Occipital lobe (tissue), 2 donors: ENCODE data around the gene ELOVL6. TPM values are rescaled to one million over a fixed set of nuclear protein-coding genes. Genes with fewer than 3 reads are reported as not detected.
A peak's percentile ranks its signal among the peaks of the same experiment; 100 is the strongest.
"Not testable (repeated sequence)": the region's sequence is repeated elsewhere in the genome, so short reads cannot be mapped to it uniquely, and the experiment has no call there.

Experiments used
- DNase-seq: peaks from one replicate; lab custom pipeline; 2025; lab: John Stamatoyannopoulos, UW
- total RNA-seq: library from RNA; depleted of rRNA; stranded (reverse); fragments of >200 nt; gene quantifications from one replicate; pipeline ENCODE4 v1.2.3, GENCODE V29; 2014

Gene ELOVL6, protein sequence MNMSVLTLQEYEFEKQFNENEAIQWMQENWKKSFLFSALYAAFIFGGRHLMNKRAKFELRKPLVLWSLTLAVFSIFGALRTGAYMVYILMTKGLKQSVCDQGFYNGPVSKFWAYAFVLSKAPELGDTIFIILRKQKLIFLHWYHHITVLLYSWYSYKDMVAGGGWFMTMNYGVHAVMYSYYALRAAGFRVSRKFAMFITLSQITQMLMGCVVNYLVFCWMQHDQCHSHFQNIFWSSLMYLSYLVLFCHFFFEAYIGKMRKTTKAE
- total RNA-seq: 39.0 TPM

DNA sequence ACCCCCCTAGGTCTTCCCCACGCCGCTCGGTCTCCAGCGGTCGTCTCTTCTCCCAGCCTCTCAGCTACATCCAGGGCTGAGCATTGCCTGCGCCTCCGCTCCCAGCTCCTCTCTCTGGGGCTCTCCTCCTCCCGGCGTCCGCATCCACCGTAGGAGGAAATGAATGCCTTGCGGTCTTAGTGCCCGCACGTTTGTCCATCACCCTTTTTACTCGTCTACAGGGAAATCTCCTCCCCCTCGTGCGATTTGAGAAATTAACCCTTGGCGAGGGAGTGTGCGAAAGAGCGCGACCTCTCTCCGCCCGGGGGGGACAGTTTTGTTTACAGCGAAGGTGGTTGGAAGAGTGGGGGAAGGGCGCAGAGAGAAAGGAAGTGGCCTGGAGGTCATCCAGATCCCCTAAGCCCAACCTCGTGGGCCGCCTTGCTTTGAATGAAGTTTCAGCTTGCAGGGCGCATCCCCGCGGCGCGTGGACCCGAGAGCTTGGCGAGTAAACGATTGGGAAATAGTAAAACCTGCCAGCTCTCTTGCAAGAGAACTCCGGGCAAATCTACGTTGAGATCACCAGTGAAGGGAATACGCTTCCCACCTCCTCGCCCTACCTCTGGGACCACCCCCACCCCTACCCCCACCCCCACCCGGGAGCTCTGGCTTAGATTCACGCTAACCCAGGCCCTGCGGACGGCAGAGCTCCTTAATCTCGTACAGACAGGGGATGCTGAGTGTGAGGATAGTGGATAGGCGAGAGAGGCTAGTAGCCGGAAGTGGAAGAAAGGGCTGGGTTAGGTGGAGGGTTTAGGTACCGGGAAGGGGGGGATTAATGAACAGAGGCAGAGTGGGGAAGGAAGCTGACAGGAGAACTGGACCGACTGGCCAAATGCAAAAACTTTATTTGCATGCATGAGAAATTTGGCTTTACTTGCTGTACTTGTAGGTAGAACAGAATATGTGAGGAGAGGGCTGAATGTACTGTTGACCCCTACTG, at the start of gene ELOVL6:
TSS of gene ELOVL6 (minus strand) at position 181 of the 982 bp plus-strand sequence. CDS start 280 bp downstream, outside the sequence.
- peak; percentile 84 for DNase-seq

DNA sequence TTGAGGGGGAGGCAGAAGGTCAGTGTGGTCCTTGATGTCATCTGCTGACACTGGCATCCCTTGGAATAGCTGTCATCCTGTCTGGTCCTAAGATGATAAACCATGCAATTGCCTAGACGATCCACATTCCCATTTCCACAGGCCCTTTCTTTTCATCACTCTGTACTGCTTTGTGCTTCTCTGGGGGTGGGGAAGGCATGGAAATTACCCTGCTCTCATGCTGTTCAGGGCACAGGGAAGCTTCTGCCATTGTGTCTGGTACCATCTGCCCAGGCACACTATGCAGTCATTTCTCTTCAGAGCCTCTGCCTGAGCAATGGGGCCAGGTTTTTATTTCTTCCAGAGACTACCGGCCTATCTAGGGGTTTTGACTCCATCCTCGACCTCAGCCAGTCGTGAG, 49.7 kb upstream of the ELOVL6 start:
- DNase-seq: no peak

DNA sequence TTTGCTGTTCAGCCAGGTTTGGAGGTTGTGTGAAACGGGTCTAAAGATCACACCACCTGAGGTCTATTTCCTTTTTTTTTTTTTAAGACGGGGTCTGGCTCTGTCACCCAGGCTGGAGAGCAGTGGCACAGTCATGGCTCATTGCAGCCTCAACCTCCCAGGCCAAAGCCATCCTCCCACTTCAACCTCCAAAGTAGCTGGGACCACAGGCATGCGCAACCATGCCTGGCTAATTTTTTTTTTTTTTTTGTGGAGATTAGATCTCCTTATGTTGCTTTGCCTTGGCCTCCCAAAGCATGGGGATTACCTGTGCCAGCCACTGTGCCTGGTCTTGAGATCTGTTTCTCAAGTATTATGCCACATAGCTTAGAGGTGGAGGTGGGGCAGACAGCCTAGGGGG, 49.2 kb upstream of the ELOVL6 start:
- DNase-seq: no peak

DNA sequence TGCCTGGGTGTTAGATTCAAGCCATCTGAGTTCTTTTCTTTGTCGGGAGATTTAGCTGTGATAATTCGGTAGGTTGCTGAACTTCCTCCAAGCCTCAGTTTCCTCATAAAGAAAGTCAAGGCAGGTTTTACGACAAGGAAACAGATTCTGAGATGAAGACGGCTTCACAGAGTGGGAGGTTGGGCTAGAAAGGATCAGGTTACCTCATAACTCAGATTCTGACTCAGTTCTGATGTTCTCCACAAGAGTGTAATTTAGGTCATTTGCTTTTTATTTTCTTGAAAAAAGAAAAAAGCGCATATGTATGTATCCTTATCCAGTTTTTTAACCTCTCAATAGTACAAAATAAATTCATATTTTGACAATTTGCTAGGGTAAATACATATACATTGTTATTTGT, 47.2 kb upstream of the ELOVL6 start:
- no peak for DNase-seq

DNA sequence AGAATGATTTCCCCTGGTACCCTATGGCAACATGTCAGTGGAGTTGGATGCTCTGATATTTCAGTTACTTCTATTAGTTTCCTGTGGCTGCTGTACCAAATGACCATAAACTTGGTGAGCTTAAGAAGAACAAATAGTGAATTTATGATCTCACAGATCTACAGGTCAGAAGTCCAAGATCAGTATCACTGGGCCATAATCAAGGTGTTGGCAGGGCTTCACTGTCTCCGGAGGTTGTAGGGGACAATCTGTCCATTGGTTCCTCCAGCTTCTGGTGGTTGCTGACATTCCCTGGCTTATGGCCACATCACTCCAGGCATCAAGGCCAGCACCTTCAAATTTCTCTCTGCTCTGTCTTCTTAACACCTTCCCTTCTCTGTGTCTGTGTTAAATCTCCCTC, 37.9 kb upstream of the ELOVL6 start:
- no peak for DNase-seq

DNA sequence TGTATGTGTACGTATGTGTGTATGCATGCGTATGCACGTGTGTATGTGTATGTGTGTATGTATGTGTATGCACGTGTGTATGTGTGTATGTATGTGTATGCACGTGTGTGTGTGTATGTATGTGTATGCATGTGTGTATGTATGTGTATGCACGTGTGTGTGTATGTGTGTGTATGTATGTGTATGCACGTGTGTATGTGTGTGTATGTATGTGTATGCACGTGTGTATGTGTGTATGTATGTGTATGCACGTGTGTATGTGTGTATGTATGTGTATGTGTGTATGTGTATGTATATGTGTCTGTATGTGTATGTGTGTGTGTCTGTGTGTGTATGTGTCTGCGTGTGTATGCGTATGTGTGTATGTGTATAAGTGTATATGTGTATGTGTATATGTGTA, 35.2 kb upstream of the ELOVL6 start:
- not testable (repeated sequence) for DNase-seq

DNA sequence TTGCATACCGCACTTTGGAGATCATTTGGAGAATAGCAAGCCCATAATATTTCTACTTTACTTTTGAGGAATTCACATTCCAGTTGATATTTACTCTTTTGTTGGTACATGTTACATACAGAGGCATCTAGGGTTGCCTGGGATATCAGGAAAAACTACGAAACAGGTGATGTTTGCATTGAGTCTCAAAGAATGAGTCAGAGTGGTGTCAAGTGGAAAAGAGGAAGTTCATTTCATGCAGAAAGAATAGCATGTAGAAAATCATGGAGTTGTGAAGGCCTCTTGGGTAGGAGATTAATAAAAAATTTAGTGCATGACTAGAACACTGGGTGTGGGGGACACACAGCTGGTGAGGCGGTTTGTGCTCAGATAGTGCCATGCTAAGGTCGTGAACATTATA, 33.5 kb upstream of the ELOVL6 start:
- no peak for DNase-seq

DNA sequence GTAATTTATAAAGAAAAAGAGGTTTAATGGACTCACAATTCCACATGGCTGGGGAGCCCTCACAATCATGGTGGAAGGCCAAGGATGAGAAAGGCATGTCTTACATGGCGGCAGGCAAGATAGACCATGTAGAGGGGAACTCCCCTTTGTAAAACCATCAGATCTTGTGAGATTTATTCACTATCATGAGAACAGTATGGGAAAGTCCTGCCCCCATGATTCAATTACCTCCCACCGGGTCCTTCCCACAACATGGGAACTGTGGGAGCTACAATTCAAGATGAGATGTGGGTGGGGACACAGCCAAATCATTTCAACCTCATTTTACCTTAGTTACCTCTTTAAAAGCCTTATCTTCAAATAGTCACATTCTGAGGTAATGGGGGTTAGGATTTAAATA, 30.9 kb upstream of the ELOVL6 start:
- DNase-seq: no peak

DNA sequence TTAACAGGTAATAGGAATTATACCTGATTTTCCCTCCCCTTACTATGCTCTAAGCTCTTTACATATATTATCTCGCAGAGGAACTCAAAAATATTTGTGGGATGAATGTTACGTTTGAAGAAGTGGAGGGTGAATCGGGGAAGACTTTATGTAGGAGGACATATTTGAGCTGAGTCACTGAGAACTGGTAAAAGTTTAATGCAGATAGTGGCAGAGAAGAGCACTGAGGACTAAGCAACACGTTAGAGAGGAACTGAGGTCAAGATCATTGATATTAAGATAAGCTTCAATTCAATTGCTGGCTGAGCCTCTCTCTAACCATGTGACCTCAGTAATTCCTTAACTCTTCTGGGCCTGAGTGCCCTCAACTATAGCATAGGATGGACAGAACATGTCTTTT, 26.4 kb upstream of the ELOVL6 start:
- DNase-seq: no peak

DNA sequence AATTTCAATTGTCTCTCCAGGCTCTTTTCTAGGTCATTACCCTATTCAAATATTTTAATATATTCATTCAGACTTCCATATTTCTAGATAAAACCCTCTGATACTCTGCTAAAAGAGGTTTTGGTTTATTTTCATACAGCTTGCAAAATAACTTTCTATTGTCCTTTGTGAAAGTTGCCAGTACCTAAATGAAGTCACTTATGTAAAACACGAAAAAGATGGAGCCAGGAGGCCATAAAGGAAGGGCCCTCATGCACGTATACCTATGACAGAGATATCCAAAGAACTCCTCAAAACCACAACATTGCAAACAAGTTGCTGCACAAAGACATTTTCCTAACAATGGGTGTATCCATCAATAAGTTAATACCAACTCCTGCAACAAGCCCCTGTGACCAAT, 25.7 kb upstream of the ELOVL6 start:
- DNase-seq: no peak

DNA sequence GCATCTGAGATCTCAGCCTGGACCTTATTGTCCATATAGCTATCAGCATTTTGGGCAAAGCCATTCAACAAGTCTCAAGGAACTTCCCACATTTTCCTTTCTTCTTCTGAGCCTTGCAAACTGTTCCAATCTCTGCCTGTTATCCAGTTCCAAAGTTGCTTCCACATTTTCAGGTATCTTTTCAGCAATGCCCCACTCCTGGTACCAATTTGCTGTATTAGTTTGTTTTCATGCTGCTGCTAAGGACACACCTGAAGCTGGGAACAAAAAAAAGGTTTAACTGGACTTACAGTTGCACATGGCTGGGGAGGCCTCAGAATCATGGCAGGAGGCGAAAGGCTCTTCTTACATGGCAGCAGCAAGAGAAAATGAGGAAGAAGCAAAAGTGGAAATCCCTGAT, 20.5 kb upstream of the ELOVL6 start:
- not testable (repeated sequence) for DNase-seq

DNA sequence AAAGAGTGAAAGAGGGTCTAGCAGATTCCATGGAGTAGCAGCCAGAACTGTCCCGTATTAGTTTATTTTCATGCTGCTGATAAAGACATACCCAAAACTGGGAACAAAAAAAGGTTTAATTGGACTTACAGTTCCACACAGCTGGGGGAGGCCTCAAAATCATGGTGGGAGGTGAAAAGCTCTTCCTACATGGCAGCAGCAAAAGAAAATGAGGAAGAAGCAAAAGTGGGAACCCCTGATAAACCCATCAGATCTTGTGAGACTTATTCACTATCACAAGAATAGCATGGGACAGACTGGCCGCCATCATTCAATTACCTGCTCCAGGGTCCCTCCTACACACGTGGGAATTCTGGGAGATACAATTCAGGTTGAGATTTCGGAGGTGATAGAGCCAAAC, 18.8 kb upstream of the ELOVL6 start:
- not testable (repeated sequence) for DNase-seq

DNA sequence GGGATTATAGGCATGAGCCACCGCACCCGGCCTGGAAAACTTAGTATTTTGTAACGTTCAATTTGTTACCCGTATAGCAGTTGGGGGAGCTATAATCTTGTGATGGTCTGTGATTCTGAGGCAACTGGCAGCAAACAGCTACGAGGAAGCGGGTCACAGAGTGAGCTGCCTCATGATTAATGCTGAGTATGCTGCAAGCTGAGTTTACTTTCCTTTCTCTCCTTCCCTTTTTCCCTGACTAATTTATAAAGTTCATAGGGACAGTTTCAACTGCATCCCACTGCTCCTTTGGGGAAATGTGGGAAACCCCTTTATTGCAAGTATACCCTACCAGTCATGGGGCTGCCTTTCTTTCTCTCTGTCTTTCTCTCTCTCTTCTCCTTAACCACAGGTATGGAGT, 17.7 kb upstream of the ELOVL6 start:
- no peak for DNase-seq

DNA sequence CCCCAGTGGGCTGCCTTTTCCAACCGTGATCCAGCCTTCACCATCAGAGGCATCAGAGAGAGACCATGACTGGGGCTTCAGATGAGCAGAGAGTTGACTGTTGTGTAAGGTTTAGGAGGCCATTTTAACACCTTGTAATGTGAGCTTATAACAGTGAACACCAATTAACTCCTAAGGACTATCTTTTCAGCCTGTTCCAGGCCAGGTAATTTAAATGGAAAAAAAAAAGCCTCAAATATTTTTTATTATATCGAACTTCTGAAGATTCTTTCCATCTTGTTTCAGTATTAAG, 13.3 kb upstream of the ELOVL6 start:
- DNase-seq: no peak

DNA sequence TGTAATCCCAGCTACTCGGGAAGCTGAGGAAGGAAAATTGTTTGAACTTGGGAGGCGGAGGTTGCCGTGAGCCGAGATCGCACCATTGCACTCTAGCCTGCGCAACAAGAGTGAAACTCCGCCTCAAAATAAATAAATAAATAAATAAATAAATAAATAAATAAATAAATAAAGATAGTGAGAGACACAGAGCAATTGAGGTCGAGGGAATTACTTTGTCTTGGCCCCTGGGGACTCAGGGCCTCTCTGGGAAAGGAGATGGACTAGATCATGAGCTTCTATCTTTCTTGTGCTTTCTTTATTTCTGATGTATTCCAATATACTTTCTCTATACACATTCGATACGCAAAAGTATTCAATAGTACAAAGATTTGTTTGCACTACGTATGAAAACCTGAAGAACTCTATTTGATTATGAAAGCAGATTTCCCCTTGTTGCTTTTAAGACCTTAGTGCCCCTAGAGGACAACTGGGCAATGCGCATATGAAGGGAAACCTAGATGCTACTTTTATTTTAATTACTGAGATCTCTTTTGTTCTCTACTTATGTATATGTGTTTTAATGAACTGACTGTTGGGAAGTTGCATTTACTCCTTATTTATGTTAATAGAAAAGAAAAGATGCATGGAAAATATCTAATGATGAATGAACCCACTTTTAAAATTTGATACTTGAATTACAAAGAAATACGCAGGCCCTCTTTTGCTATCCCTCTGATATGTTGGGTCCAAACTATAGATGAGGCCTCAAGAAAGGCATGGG, 12.8 kb upstream of the ELOVL6 start:
- peak; percentile 0 for DNase-seq

DNA sequence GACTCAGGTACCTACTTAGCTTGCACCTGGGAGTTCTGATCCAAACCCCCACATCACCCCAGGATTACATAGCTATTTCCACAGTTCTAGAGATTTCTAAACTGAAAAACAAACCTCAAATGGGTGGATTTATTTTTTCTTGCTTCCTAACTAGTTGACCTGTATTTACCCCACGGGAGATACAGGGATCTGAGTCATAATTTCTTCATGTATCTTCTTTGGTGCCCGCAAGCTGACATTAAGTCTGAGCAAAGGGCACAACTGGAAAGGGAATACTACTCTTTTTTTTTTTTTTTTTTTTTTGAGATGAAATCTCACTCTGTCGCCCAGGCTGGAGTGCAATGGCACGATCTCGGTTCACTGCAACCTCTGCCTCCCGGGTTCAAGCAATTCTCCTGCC, 10.0 kb upstream of the ELOVL6 start:
- no peak for DNase-seq

DNA sequence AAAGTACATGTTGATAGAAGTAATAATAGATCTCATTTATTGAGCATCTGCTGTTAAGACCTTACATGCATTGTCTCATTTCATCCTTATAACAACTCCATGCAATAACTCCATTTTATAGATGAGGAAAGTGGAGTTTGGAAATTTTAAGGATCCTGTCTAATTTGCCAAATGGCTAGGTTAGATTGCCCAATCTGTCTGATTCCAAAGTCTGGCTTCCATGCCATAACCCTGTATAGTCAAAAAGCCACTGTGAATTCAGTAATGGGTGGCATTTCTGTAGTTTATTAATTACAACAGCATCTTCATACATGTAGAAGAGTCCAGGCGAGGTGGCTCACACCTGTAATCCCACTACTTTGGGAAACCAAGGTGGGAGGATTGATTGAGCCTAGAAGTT, 8.8 kb upstream of the ELOVL6 start:
- no peak for DNase-seq

DNA sequence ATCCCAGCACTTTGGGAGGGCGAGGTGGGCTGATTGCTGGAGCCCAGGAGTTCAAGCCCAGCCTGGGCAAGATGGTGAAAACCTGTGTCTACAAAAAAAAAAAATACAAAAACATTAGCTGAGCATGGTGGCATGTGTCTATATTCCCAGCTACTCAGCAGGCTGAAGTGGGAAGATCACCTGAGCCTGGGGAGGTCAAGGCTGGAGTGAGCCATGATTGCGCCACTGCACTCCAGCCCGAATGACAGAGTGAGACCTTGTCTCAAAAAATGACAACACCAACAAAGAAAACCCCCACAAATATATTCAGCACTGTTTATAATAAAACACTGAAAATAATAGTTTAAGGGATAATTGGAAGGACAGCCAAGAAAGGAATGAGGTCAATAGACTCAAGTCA, 3.6 kb upstream of the ELOVL6 start:
- DNase-seq: no peak

DNA sequence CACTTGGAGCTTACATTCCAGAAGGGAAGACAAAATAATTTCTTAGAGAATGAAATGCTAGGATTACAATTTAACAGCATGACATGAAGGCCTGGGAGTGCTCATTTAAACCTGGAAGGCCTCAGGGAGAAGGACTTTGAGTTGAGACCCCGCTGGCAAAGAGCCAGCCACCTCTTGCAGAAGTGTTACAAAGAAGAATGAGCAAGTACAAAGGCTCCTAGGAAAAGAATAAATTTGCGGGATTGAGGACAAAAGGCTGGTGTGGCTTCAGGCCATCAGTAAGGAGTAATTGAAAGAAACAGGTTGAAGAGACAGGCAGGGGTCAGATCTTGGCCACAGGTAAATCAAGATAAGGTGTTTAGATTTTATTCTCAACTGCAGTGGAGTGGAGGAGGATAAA, 3.1 kb upstream of the ELOVL6 start:
- DNase-seq: no peak

DNA sequence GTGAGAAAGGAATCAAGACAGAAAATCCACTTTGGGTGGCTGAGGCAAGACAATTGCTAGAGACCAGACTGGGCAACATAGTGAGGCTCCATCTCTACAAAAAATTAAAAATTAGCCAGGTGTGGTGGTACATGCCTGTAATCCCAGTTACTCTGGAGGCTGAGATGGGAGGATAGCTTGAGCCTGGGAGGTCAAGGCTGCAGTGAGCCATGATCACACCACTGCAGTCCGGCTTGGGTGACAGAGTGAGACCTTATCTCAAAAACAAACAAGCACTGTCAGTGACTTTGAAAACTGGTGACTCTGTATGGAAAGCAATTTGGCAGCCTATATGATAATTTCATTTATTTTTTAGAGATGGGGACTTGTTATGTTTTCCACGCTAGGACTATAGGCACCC, 2.3 kb upstream of the ELOVL6 start:
- no peak for DNase-seq

DNA sequence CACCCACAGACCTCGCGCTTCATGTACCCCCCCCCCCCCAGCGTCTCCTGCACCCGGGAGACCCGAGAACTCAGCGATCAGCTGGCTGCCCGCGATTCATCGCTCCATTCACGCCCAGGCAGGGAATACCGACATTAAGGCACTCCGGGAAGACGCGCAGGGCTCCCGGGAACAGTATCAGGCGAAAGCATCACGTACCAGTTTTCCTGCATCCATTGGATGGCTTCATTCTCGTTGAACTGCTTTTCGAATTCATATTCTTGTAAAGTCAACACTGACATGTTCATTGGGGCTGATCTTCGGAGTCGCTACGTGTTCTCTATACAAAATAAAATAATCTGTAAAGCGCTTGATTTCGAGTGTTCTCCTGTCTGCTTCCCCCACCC, 373 bp downstream of the ELOVL6 start:
- peak; percentile 16 for DNase-seq

DNA sequence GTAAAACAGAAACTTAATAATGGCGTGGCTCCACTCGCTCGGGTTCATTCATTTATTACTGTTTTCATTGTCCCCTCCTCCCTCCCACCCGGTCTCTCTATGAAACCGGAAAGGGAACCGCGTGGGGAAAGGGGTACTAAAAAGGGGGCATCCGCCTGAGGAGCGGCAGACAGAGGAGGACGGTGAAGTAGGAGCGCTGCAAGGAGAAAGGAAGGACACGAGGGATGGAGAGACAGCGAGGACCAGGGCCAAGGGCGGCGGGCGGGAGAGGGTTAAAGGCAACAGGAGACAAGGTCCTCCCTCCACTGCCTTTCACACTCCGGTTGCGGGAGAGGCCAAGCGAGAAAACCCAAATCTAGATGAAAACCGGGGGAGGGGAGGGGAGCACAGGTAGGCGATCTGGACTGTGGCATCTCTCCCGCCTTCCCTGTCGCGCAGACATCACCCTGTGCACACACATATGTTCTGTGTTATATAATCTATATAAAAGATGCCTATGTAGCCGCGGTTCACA, 829 bp downstream of the ELOVL6 start:
- peak; percentile 47 for DNase-seq
